NB4 (cell line): ENCODE measurements around the gene DGCR8.

ENCODE experiments used
- DNase-seq: peaks from one replicate; pipeline ENCODE4 v3.0.0; 2010; ENCODE audit warnings: low read depth
- H3K4me3 ChIP-seq: one replicate; pipeline ENCODE4 v1.5.1; 2011; ENCODE audit warnings: mild to moderate bottlenecking, low read depth, low read length, moderate library complexity
- MYC ChIP-seq: IDR thresholded peaks from 2 replicates; pipeline ENCODE4 v1.6.1; 2011; ENCODE audit warnings: low read depth, low read length
- POLR2A ChIP-seq: IDR thresholded peaks from 2 replicates; pipeline ENCODE4 v1.6.1; 2011; ENCODE audit warnings: mild to moderate bottlenecking; ENCODE audit not compliant: insufficient read length; ENCODE audit errors: extremely low read depth
- TF ChIP-seq, protein P1 (sequence below): IDR thresholded peaks from 2 replicates; pipeline ENCODE4 v1.6.1; 2011; ENCODE audit warnings: low read depth, low read length
- TF ChIP-seq, protein P2 (sequence below): IDR thresholded peaks from one replicate; pipeline ENCODE4 v1.5.1; 2012; ENCODE audit warnings: low read depth, low read length

DGCR8 gene

DNA sequence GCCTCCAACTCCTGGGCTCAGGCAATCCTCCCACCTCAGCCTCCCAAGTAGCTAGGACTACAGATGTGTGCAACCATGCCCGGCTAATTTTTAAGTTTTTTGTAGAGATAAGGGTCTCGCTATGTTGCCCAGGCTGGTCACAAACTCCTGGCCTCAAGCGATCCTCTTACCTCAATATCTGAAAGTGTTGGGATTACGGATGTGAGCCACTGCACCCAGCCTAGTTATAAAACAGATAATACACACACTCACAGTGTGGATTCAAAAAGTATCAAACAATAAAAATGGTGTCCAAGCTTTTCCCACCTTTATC, 71.2 kb downstream of the DGCR8 start:
- TF ChIP-seq, protein P1, sequence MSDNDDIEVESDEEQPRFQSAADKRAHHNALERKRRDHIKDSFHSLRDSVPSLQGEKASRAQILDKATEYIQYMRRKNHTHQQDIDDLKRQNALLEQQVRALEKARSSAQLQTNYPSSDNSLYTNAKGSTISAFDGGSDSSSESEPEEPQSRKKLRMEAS: no peak
- TF ChIP-seq, protein P2, sequence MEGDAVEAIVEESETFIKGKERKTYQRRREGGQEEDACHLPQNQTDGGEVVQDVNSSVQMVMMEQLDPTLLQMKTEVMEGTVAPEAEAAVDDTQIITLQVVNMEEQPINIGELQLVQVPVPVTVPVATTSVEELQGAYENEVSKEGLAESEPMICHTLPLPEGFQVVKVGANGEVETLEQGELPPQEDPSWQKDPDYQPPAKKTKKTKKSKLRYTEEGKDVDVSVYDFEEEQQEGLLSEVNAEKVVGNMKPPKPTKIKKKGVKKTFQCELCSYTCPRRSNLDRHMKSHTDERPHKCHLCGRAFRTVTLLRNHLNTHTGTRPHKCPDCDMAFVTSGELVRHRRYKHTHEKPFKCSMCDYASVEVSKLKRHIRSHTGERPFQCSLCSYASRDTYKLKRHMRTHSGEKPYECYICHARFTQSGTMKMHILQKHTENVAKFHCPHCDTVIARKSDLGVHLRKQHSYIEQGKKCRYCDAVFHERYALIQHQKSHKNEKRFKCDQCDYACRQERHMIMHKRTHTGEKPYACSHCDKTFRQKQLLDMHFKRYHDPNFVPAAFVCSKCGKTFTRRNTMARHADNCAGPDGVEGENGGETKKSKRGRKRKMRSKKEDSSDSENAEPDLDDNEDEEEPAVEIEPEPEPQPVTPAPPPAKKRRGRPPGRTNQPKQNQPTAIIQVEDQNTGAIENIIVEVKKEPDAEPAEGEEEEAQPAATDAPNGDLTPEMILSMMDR: no peak
- TF ChIP-seq POLR2A (no peak), MYC (no peak)
- no peak overlapping the region for H3K4me3 ChIP-seq
- DNase-seq: no peak

GRCh38 chr22:20152464-20152890, 72.4 kb downstream of the DGCR8 start:
- no peak for DNase-seq
- TF ChIP-seq, protein P2: no peak
- TF ChIP-seq, protein P1: no peak
- no peak for TF ChIP-seq POLR2A
- no peak for TF ChIP-seq MYC
- H3K4me3 ChIP-seq: no peak overlapping the region

DNA sequence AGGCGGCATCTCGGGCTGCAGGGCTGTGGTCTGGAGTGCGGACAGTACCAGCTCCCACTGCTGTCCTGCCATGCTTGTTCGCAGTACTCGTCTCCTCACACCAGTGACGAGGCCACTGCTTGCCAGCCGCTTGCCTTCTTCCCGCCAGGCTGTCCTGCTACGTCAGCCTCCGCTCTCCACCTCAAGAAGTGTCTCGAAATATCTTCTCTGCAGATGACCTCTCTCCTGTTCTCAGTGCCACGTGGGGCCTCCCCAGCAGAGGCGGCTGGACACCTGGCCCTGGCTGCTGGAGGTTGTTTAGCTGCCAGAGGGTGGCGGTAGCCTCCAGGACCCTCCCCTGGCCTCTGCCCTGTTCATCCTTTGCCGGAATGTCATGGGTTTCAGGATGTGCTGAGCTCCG, 73.9 kb downstream of the DGCR8 start:
- TF ChIP-seq POLR2A (no peak), MYC (no peak)
- TF ChIP-seq, protein P2: no peak
- TF ChIP-seq, protein P1: no peak
- no peak for DNase-seq
- no peak overlapping the region for H3K4me3 ChIP-seq

GRCh38 chr22:20154602-20155187, 74.7 kb downstream of the DGCR8 start:
- TF ChIP-seq MYC: no peak
- TF ChIP-seq, protein P2: peak; percentile 18
- peak; percentile 26 for DNase-seq
- H3K4me3 ChIP-seq: no peak overlapping the region

- peak; percentile 69 for DNase-seq
- H3K4me3 ChIP-seq: no peak overlapping the region
- TF ChIP-seq, protein P1: no peak
- no peak for TF ChIP-seq MYC
- TF ChIP-seq, protein P2: no peak
- no peak for TF ChIP-seq POLR2A
These were observed 75.4 kb downstream of the DGCR8 start for GRCh38 chr22:20155330-20156041.
